HCT116 (cell line): ENCODE measurements around the gene CNNM3. TPM values are rescaled to one million over a fixed set of nuclear protein-coding genes. Genes with fewer than 3 reads are reported as not detected.
"Not testable (repeated sequence)": the region's sequence is repeated elsewhere in the genome, so short reads cannot be mapped to it uniquely, and the experiment has no call there.

Experiments
- ATAC-seq: fragments of 200-7000 bp; cut with Tn5 transposase; 2 replicates; pipeline ENCODE4 v1.9.1; 2020; ENCODE audit warnings: mild to moderate bottlenecking, moderate library complexity
- BruUV-seq: library from RNA; stranded (reverse); fragments of 400-500 nt; replicated peaks from 2 replicates; lab custom pipeline; 2021; lab: Mats Ljungman, UMichigan
- CTCF ChIA-PET: fragments of 300-600 bp; sonication (Branson Sonifier 250); formaldehyde crosslinking; loops from one replicate; lab custom pipeline; 2021; ENCODE audit warnings: antibody characterized with exemption; lab: Charles Lee
- POLR2A ChIA-PET: fragments of 300-600, 350-600 bp; sonication (Branson Sonifier 250); formaldehyde crosslinking; loops from one replicate; lab custom pipeline; 2021; ENCODE audit warnings: antibody characterized with exemption; lab: Charles Lee
- RAD21 ChIA-PET, 2 experiments: fragments of 300-600 bp; sonication (Branson Sonifier 250); formaldehyde crosslinking; loops; one replicate each; lab custom pipeline; 2023; ENCODE audit warnings: low total read pairs in 2 of 2; ENCODE audit not compliant: uncharacterized antibody in 2 of 2, unreplicated experiment in 2 of 2, low non-redundant PET in 1 of 2; lab: Charles Lee
- DNase-seq: peaks from one replicate; pipeline ENCODE4 v3.0.0-alpha.2; 2010; ENCODE audit warnings: low read depth, low spot score
- H2AFZ ChIP-seq: fragments of 200-600 bp; shearing (Covaris generic), sonication (generic); 2 replicates; pipeline ENCODE4 v1.6.1; 2017; ENCODE audit warnings: low read depth, mixed run types, mixed read lengths, antibody characterized with exemption, low read length; ENCODE audit not compliant: poor library complexity, severe bottlenecking
- H3K27ac ChIP-seq: 2 replicates; pipeline ENCODE4 v1.5.1; 2012; ENCODE audit warnings: low read depth, low read length
- H3K27me3 ChIP-seq: fragments of 200-600 bp; sonication (generic); 2 replicates; pipeline ENCODE4 v1.6.1; 2016; ENCODE audit warnings: mixed run types, low read length, mixed read lengths; ENCODE audit not compliant: insufficient read depth
- H3K36me3 ChIP-seq, 2 experiments: fragments of 200-500 bp in 1 of 2; fragments of 200-600 bp in 1 of 2; sonication (Bioruptor generic) in 1 of 2; sonication (generic) in 1 of 2; 2 replicates each; pipeline versions ENCODE4 v1.5.1 to v1.6.1; 2014 to 2016; ENCODE audit warnings: low read length in 2 of 2, inconsistent platforms in 1 of 2, mixed read lengths in 1 of 2, mixed run types in 1 of 2; ENCODE audit not compliant: insufficient read depth in 2 of 2, control insufficient read depth in 1 of 2
- H3K4me1 ChIP-seq, 2 experiments: fragments of 200-600 bp in 1 of 2; sonication (generic) in 1 of 2; 2 replicates each; pipeline versions ENCODE4 v1.5.1 to v1.6.1; 2012 to 2017; ENCODE audit warnings: low read length in 2 of 2, inconsistent platforms in 1 of 2, mild to moderate bottlenecking in 1 of 2, mixed read lengths in 1 of 2, mixed run types in 1 of 2, moderate library complexity in 1 of 2; ENCODE audit not compliant: insufficient read depth in 2 of 2, control insufficient read depth in 1 of 2
- H3K4me2 ChIP-seq: fragments of 200-600 bp; sonication (generic); 2 replicates; pipeline ENCODE4 v1.6.1; 2017; ENCODE audit warnings: mixed run types, low read length, mixed read lengths
- H3K4me3 ChIP-seq, 2 experiments: fragments of 200-600 bp in 1 of 2; sonication (generic) in 1 of 2; replicated peaks in 1 of 2; 2 replicates each; pipeline ENCODE4 v1.5.1; 2011 to 2016; ENCODE audit warnings: low read length in 2 of 2, control low read depth in 1 of 2, low read depth in 1 of 2, mild to moderate bottlenecking in 1 of 2, mixed read lengths in 1 of 2, mixed run types in 1 of 2
- H3K79me2 ChIP-seq: fragments of 200-600 bp; sonication (generic); 2 replicates; pipeline ENCODE4 v1.6.1; 2017; ENCODE audit warnings: mild to moderate bottlenecking, mixed run types, low read length, moderate library complexity, mixed read lengths; ENCODE audit not compliant: insufficient read depth
- H3K9ac ChIP-seq: fragments of 200-600 bp; sonication (generic); 2 replicates; pipeline ENCODE4 v1.6.1; 2016; ENCODE audit warnings: low read length, mixed read lengths
- H3K9me2 ChIP-seq: fragments of 200-600 bp; sonication (generic), shearing (Covaris generic); 2 replicates; pipeline ENCODE4 v1.6.1; 2017; ENCODE audit warnings: mixed run types, mild to moderate bottlenecking, moderate library complexity; ENCODE audit not compliant: insufficient read depth
- H3K9me3 ChIP-seq, 2 experiments: fragments of 200-500 bp in 1 of 2; fragments of 200-600 bp in 1 of 2; sonication (Bioruptor generic) in 1 of 2; sonication (generic) in 1 of 2; 2 replicates each; pipeline ENCODE4 v1.6.1; 2014 to 2017; ENCODE audit warnings: low read length in 2 of 2, mixed read lengths in 2 of 2, inconsistent platforms in 1 of 2, low read depth in 1 of 2, mild to moderate bottlenecking in 1 of 2, mixed run types in 1 of 2, moderate library complexity in 1 of 2; ENCODE audit not compliant: control insufficient read depth in 1 of 2, insufficient read depth in 1 of 2
- H4K20me1 ChIP-seq: fragments of 200-600 bp; sonication (generic), shearing (Covaris generic); 2 replicates; pipeline ENCODE4 v1.6.1; 2017; ENCODE audit warnings: mixed run types, mild to moderate bottlenecking, moderate library complexity; ENCODE audit not compliant: insufficient read depth
- CEBPB ChIP-seq: IDR thresholded peaks from 2 replicates; pipeline ENCODE4 v1.6.1; 2012; ENCODE audit warnings: low read depth
- ELF1 ChIP-seq: IDR thresholded peaks from 2 replicates; pipeline ENCODE4 v1.6.1; 2012; ENCODE audit warnings: low read depth, borderline replicate concordance
- EZH2 ChIP-seq: fragments of 200-600 bp; sonication (generic); IDR thresholded peaks from 2 replicates; pipeline ENCODE4 v1.6.1; 2017; ENCODE audit warnings: antibody characterized with exemption, mixed run types
- FOSL1 ChIP-seq: IDR thresholded peaks from 2 replicates; pipeline ENCODE4 v1.6.1; 2012; ENCODE audit warnings: low read depth
- JUND ChIP-seq: IDR thresholded peaks from 2 replicates; pipeline ENCODE4 v1.6.1; 2012
- POLR2A ChIP-seq: IDR thresholded peaks from 2 replicates; pipeline ENCODE4 v1.7.0; 2011; ENCODE audit warnings: borderline replicate concordance; ENCODE audit not compliant: insufficient read depth, insufficient read length; ENCODE audit errors: extremely low read depth
- SP1 ChIP-seq: IDR thresholded peaks from 2 replicates; pipeline ENCODE4 v1.6.1; 2012; ENCODE audit warnings: low read depth
- TCF7L2 ChIP-seq: IDR thresholded peaks from 2 replicates; pipeline ENCODE4 v1.7.0; 2011; ENCODE audit warnings: borderline replicate concordance, inconsistent platforms; ENCODE audit not compliant: insufficient read depth, insufficient read length; ENCODE audit errors: extremely low read depth
- YY1 ChIP-seq: IDR thresholded peaks from 2 replicates; pipeline ENCODE4 v1.6.1; 2011; ENCODE audit warnings: low read length, low read depth, moderate library complexity, mild to moderate bottlenecking; ENCODE audit not compliant: insufficient replicate concordance; ENCODE audit errors: extremely low read depth
- ZFX ChIP-seq: fragments of 450-650 bp; IDR thresholded peaks from 2 replicates; pipeline ENCODE4 v1.6.1; 2017
- ZNF274 ChIP-seq: fragments of 200-500 bp; sonication (Bioruptor generic); IDR thresholded peaks from 2 replicates; pipeline ENCODE4 v1.6.1; 2014; ENCODE audit warnings: mild to moderate bottlenecking, low read depth, low read length, inconsistent platforms
- intact Hi-C: fragments of 100-400 bp; cut with micrococcal nuclease; formaldehyde crosslinking; loops from 2 replicates; pipeline ENCODE4 v1.10.0; 2022
- total RNA-seq: library from RNA; stranded (reverse); gene quantifications from one replicate; pipeline ENCODE4 v1.2.1, GENCODE V29; 2021; ENCODE audit not compliant: unreplicated experiment
- TF ChIP-seq, protein P1 (sequence below): IDR thresholded peaks from 2 replicates; pipeline ENCODE4 v1.6.1; 2012
- TF ChIP-seq, protein P2 (sequence below), 3 experiments: fragments of 200-600 bp in 1 of 3; sonication (generic) in 1 of 3; IDR thresholded peaks in 2 of 3; conservative IDR thresholded peaks in 1 of 3; 2 replicates each; pipeline ENCODE4 v1.5.1; 2012 to 2017; ENCODE audit warnings: low read depth in 2 of 3, low read length in 2 of 3, antibody characterized with exemption in 1 of 3, borderline replicate concordance in 1 of 3, control low read depth in 1 of 3, mild to moderate bottlenecking in 1 of 3, mixed read lengths in 1 of 3, mixed run types in 1 of 3, moderate library complexity in 1 of 3; ENCODE audit not compliant: insufficient read depth in 1 of 3
- TF ChIP-seq, protein P3 (sequence below): IDR thresholded peaks from 2 replicates; pipeline ENCODE4 v1.6.1; 2012; ENCODE audit warnings: low read depth

CNNM3 gene
- total RNA-seq, 1 experiment from 2014 or later, result 31.1 TPM

DNA sequence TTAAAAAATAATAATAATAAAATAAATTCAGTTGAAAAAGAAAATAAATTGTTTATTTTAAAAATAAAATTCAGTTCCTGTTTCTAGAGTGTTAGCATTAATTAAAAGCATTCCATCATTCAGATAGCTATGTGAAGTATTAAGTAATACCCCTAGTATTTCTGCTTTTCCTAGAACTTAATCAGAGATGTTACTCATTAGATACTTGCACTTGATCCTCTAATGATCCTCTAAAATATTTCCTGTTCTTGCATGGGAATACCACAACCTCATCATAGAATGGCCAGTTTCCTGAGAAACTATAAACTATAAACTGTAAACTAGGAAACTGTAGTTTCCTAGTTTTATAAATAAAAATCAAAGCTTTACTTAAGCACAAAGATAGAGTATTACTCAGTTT is 11.1 kb upstream of the CNNM3 start:
- no peaks in the 10 kb centered on the region for H4K20me1 ChIP-seq
- RAD21 ChIA-PET, result no interaction called here
- TF ChIP-seq ELF1 (no peak), EZH2 (no peak), FOSL1 (no peak), ZNF274 (no peak), POLR2A (no peak), YY1 (no peak), TCF7L2 (no peak), CEBPB (no peak), SP1 (no peak), JUND (no peak), ZFX (no peak)
- TF ChIP-seq, protein P1, sequence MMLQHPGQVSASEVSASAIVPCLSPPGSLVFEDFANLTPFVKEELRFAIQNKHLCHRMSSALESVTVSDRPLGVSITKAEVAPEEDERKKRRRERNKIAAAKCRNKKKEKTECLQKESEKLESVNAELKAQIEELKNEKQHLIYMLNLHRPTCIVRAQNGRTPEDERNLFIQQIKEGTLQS, result no peak
- TF ChIP-seq, protein P2, sequence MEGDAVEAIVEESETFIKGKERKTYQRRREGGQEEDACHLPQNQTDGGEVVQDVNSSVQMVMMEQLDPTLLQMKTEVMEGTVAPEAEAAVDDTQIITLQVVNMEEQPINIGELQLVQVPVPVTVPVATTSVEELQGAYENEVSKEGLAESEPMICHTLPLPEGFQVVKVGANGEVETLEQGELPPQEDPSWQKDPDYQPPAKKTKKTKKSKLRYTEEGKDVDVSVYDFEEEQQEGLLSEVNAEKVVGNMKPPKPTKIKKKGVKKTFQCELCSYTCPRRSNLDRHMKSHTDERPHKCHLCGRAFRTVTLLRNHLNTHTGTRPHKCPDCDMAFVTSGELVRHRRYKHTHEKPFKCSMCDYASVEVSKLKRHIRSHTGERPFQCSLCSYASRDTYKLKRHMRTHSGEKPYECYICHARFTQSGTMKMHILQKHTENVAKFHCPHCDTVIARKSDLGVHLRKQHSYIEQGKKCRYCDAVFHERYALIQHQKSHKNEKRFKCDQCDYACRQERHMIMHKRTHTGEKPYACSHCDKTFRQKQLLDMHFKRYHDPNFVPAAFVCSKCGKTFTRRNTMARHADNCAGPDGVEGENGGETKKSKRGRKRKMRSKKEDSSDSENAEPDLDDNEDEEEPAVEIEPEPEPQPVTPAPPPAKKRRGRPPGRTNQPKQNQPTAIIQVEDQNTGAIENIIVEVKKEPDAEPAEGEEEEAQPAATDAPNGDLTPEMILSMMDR (IDR thresholded peaks at IDR 0.05 in 2 of 3, conservative IDR thresholded peaks at IDR 0.05 in 1 of 3; ENCODE audit: borderline replicate concordance in 1 of 3, insufficient read depth in 1 of 3, low read depth in 2 of 3, low read length in 2 of 3), result no peak
- TF ChIP-seq, protein P3, sequence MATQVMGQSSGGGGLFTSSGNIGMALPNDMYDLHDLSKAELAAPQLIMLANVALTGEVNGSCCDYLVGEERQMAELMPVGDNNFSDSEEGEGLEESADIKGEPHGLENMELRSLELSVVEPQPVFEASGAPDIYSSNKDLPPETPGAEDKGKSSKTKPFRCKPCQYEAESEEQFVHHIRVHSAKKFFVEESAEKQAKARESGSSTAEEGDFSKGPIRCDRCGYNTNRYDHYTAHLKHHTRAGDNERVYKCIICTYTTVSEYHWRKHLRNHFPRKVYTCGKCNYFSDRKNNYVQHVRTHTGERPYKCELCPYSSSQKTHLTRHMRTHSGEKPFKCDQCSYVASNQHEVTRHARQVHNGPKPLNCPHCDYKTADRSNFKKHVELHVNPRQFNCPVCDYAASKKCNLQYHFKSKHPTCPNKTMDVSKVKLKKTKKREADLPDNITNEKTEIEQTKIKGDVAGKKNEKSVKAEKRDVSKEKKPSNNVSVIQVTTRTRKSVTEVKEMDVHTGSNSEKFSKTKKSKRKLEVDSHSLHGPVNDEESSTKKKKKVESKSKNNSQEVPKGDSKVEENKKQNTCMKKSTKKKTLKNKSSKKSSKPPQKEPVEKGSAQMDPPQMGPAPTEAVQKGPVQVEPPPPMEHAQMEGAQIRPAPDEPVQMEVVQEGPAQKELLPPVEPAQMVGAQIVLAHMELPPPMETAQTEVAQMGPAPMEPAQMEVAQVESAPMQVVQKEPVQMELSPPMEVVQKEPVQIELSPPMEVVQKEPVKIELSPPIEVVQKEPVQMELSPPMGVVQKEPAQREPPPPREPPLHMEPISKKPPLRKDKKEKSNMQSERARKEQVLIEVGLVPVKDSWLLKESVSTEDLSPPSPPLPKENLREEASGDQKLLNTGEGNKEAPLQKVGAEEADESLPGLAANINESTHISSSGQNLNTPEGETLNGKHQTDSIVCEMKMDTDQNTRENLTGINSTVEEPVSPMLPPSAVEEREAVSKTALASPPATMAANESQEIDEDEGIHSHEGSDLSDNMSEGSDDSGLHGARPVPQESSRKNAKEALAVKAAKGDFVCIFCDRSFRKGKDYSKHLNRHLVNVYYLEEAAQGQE, result no peak
- TF ChIP-seq, all 23 proteins: peak for 0
- ATAC-seq, result no peak
- H3K9me2 ChIP-seq, result no peaks in the 10 kb centered on the region
- no peak overlapping the region for H3K4me2 ChIP-seq
- H3K4me3 ChIP-seq, result no peak overlapping the region
- H3K27ac ChIP-seq, result no peak overlapping the region
- BruUV-seq, result no TSS peak
- no peaks in the 10 kb centered on the region for H3K27me3 ChIP-seq
- peaks cover 0 to 5% of the 10 kb centered on the region in 2 experiments; a peak in 1 of 4 replicates for H3K4me1 ChIP-seq
- H3K79me2 ChIP-seq, result no peaks in the 10 kb centered on the region
- H3K36me3 ChIP-seq, result peaks cover 0 to 9% of the 10 kb centered on the region in 2 experiments; a peak in 3 of 4 replicates
- H3K9me3 ChIP-seq, result no peaks in the 10 kb centered on the region
- intact Hi-C loops, result loop anchor here (5.0 kb wide), 1 partner anchor 253 kb away; no protein-coding TSS in a partner anchor
- POLR2A ChIA-PET, result no interaction called here
- H3K9ac ChIP-seq, result no peak overlapping the region
- CTCF ChIA-PET, result no interaction called here
- no peak overlapping the region for H2AFZ ChIP-seq
- DNase-seq, result no peak

DNA sequence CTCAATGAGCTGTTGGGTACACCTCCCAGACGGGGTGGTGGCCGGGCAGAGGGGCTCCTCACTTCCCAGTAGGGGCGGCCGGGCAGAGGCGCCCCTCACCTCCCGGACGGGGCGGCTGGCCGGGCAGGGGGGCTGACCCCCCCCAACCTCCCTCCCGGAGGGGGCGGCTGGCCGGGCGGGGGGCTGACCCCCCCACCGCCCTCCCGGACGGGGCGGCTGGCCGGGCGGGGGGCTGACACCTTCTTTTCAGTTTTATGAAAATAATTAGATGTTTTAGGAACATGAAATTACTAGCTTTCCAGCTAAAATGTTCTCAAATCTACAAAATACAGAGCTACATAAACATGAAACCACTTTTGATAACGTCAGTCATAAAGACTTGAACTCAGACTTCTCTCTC is 10.1 kb upstream of the CNNM3 start:
- H3K27ac ChIP-seq, H3K27me3 ChIP-seq, intact Hi-C loops, H3K4me3 ChIP-seq, H3K4me2 ChIP-seq, H2AFZ ChIP-seq, H4K20me1 ChIP-seq, H3K79me2 ChIP-seq, H3K9me2 ChIP-seq, RAD21 ChIA-PET, BruUV-seq, H3K36me3 ChIP-seq, ATAC-seq, H3K4me1 ChIP-seq, DNase-seq, CTCF ChIA-PET, H3K9me3 ChIP-seq, H3K9ac ChIP-seq: not testable (repeated sequence)
- POLR2A ChIA-PET, result interaction anchor here (1.0 kb wide), 1 partner anchor 10 kb away, joined by 3 read pairs; the partner anchor contains the start of gene CNNM3
